Limb (tissue), 2 donors: ENCODE results near the gene SRD5A1.

Experiments used
- DNase-seq, 2 donors: peaks; one replicate each; pipeline ENCODE4 v3.0.0-alpha.2; 2016; ENCODE audit errors: extremely low spot score in 2 of 2

The SRD5A1 gene

DNA sequence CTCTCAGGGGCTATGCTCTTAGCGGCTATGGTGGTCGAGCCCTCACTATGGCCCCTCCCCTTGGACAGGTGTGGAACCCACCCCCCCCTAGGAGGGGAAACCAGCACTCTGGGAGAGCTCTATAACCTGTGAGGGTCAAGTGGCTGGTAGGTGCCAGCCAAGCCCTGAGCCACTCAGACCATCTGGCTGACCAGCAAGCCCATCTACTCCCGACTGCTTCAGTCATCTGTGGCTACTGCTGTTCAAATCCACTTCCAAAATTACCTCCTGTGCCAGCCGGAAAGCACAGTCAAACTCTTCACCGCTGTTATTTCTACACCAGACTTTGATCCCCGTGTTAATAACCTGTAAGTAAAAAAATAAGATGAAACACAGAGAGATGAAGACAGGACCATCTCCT is 28.9 kb upstream of the SRD5A1 start:
- no peak for DNase-seq

DNA sequence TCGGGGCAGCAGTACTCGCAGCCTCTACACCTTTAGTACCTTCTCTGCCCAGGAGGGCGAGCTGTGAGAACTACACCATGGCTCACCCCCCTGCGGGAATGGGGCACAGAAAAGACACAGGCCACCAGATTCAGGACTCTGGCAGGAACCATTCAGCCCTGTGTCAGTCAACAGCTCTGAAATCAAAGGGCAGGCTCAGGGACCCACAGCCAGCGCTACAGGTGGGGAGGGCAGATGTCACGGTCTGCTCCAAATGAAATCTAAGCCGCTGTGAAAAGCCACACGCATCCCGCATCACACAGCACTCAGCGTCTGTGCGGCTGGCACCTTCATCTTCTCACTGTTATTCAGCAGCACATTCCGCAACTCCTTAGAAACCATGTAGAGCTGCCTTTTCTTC is 28.3 kb upstream of the SRD5A1 start:
- no peak for DNase-seq

DNA sequence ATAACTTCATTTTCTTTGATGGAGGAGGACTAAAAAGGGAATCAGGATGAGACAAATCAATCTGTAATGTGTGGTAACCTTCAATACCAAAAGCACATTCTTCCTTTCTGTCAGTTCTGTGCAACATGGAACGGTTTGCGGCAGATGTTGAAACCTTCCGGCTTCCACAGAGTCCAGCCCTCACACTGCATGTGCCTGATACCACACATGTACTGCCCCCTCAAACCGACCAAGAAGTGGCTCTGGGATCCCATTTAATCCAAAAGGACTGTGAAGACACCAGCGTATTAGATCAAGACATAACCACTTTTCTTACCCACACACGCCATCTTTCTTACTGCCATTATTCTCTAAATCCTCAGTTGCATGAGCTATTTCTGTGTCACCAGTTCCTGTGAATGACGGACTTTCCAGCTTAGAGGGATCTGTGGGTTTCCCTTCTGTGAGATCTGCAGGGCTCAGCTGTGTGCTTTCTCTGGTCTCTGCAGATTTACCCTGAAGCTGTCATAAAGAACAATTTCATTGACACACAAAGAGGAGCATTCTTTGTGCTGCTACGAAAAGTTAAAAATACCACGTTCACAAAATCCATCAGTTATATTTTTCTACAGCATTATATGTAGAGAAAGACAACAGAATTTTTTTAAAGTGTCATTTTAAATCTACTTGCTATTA is 26.2 kb upstream of the SRD5A1 start:
- no peak for DNase-seq

DNA sequence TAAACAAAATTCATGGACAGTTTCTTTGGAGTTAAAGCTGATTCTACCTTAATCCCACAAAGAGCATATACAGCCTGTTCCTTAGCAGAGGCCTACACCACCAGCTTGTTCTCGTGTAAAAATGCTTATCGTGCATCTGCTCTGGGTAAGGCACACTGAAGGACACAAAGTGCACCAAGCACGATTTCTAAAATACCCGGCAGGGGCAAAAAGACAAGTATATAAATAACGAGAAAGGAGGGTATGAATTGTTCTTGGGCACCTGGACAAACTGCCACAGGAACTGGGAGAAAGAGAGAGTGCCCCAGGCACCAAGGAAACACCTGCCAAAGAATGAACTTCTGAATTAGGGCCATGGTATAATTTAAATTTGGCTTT is 25.7 kb upstream of the SRD5A1 start:
- no peak for DNase-seq

DNA sequence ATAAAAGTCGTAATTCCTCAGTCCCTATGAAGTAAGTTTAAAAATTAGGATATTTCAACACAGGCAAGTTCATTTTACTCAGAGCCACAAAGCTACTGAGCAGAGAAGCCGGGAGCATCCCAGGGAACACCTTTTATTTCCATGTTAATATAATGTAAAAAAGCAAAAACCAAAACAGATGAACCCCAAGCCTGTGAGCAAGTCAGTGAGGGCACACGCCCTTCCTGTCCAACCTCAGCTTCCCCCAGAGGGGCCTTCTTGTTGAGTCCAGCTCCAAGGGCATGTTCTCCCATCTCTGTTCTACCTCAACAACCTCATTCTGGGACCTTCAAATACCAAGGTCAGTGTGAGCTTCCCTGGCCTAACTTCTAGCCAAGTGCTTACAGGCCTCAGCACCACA is 25.2 kb upstream of the SRD5A1 start:
- no peak for DNase-seq

DNA sequence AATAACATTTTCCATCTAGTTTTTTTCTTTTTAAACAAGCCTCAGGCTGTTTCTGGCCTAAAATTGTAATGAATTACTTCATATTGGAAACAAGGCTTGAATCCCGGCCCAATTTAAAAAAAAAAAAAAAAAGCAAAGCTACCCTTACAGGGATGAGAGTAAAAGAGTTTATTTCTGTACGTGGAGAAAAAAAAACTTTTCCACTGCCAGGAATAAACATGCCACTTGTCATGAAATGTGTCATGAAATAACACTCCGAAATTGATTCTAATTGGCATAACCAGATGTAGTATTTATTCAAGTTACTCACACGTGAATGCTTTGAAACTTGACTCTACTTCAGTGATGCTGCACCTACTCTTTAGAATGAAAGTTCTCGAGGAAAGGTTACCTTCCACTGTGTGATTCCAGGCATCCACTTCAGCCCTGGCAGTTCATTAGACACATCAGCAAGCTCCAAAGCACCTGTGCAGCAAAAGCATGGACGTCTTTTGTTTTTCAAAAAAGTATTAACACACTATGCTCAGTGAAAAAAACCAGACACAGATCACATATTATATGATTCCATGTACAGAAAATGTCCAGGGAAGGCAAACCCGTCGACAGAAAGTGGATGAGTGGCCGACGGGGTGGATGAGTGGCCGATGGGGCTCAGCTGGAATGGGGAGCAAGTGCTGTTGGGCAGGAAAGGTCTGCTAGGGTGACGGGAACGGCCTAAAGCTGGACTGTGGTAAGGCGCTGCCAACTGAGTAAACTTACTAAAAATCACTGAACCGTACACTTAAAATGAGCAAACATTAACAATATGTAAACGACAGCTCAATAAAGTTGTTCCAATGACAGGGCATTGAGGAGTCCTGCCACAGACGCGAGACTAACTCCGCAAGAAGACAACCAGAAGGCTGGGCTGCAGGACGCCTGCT is 21.6 kb upstream of the SRD5A1 start:
- no peak for DNase-seq

DNA sequence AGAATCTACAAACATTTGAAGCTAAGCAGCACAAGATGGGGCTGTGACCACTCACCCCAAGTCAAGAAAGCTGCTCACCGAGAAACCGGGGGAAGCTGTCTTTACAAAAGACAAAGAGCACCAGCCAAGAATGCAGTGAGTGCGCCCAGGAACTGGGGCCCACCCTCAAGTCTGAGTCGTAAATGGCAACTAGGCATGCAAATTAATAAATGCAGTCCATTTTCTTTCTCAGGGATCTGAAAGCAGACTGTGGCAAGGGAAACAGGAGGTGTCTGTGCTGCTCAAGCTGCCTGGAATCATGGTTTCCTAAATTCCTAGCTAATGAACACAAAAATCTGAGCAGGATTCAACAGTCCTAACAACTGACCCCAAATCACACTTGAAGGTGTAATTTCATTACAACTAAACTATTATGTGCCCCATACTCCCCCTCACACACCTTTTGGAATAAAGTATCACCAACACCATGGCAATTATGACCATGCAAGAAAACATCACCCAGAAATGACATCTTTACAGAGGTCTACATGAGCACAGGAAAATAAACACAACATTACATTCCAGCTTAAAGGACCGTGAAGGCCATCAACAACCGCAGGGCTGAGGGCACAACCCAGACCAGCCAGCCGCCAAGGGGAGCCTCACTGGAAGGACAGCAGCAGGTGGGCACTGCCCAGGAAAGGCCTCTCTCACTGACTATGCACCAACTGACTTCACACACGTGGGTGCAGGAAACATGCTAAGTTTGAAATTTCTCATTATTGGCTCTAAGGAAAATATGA is 18.0 kb upstream of the SRD5A1 start:
- no peak for DNase-seq

DNA sequence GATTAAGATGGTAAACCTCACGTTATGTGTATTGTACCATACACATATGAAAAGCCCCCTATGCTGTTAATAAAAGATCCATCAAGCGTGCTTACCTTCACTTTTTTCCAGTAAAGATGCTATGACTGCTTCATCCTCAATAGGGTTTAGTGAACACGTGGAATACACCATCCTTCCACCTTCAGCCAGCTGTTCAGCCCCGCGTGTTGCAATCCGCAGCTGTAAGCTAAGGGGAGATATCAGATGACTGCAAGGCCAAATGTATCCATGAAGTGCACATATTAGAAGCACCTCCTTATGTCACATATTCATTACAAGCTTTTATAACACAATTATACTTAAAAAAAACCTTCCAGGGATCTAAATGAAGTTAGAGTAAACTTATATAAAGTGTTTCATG is 16.6 kb upstream of the SRD5A1 start:
- DNase-seq, result no peak

DNA sequence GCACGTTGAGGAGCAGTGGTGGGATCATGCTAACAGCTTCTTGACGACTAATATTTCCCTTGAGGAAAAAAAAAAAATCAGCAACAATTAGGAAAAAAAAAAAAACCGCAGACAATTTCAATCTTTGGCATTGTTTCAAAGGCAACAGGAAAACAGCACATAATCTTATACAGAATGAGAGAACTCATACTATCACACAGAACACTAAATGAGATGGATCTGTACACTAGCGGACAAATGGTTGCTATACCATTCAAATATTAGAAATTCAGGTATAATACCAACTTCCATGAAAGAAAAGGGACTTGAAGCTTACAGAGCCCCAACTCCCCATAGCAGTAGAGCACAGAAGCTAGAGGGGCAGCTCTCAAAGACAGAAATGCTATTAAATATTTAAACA is 10.0 kb upstream of the SRD5A1 start:
- DNase-seq, result no peak

DNA sequence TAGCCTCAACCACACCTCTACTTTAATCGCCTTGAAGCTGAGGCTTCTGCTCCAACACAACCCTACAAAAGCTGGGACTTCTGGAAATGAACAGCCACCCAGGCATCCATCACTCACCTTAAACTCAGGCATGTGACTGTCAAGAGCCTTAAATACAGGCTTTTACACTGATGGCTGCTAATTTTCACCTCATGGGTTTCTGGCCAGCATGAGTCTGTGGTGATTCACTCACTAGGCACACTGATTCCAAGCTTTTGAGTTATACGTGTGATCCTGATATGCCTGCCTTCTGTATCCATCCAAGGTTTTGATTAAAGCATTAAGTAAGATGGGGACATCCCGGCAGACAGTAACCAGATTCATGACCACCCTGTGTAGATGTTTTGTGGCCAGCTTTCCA is 9.3 kb upstream of the SRD5A1 start:
- no peak for DNase-seq

DNA sequence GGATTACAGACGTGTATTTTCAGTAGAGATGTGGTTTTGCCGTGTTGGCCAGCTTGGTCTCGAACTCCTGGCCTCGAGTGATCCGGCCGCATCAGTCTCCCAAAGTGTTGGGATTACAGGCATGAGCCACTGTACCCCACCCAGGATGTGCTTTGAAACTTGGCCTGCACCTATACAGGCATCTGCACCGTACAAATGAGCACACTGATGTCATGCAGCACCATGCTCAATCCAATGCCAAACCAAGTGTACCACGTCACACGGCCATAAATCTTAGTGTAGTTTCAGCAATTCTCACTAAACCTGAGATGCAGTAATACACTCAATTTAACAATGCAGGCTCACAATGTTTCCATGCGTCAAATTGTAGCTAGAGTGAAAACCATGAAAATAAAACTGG is 6.7 kb upstream of the SRD5A1 start:
- DNase-seq, result no peak

DNA sequence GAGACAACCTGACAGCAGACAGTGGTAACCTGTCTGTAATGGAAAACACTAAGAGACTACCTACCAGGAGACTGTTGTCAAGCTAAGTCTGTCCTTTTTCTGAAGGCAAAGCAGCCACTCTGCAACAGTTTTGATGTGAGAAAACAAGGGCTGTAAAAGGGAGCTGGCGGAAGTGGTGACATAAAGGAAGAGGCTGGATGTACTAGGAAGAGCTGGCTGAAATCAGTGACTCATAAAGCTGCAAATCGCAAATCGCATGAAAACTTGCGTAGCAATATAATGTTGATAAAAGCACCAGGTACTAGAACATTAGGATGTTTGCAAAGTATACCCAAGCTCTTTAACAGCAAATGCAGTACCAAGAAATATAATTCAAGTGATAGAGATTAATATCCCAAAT is 1.8 kb upstream of the SRD5A1 start:
- no peak for DNase-seq

DNA sequence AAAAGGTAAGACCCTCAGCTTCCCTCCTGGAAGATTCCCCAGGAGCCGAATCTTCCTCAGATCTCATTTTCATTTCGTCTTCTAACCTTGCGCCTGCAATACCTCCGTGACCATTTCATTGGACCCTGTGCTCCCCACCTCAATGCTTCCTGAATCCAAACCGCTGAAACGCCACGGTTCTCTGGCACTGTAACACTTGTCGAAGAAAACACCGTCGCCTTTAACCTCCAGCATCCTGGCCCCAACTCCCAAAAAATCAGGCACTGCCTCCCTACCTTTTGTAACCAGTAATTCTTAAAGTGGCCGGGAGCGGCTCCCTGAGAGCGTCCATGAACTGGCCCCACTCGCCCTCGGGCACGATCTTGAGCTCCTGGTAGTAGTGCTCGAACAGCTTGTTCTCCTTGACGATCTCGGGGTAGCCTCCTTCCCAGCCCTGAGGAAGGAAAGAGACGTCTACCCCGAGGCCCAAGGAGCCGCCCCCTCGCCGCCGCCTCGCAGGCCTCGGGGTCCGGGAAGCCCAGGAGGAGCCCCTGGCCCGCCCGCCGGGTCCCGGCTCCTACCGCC is 834 bp upstream of the SRD5A1 start:
- DNase-seq, result no peak

DNA sequence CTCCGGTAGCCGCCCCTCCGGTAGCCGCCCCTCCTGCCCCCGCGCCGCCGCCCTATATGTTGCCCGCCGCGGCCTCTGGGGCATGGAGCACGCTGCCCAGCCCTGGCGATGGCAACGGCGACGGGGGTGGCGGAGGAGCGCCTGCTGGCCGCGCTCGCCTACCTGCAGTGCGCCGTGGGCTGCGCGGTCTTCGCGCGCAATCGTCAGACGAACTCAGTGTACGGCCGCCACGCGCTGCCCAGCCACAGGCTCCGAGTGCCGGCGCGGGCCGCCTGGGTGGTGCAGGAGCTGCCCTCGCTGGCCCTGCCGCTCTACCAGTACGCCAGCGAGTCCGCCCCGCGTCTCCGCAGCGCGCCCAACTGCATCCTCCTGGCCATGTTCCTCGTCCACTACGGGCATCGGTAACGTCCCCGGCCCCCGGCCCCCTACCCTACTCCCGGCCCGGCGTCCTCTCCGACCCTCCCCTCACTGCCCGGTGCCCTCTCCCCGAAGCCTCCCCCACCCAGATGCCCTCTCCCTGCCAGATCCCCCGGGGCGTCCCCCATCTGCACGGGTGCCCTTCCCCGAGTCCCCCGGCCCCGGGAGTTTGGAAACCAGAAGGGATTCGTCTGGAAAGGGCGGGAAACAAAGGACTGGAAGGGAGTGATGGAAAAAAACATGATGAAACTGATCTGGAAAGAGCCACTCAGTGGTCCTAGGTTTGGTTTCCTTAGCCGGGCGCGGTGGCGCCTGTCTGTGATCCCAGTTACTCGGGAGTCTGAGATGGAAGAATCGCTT is 417 bp downstream of the SRD5A1 start:
- peak in 1 of 2 donors; percentile 3 for DNase-seq

DNA sequence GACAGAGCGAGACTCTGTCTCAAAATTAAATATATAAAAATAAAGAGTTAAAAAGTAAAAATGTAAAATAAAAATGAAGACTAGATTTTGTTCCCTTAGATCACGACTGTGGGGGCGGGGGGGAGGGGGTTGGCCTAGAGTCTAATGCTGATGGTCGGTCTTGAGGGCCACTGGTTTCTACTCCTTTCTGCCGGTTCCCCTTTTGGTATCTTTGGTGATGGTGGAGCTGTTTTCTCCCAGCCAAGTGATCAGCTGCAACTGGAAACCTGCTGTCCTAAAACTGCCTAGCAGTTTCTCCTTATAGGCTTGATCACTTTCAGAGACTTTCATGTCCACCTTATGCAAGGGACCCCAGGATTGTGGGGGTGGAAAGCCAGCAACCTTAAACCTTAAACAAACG is 1.1 kb downstream of the SRD5A1 start:
- DNase-seq, result no peak

DNA sequence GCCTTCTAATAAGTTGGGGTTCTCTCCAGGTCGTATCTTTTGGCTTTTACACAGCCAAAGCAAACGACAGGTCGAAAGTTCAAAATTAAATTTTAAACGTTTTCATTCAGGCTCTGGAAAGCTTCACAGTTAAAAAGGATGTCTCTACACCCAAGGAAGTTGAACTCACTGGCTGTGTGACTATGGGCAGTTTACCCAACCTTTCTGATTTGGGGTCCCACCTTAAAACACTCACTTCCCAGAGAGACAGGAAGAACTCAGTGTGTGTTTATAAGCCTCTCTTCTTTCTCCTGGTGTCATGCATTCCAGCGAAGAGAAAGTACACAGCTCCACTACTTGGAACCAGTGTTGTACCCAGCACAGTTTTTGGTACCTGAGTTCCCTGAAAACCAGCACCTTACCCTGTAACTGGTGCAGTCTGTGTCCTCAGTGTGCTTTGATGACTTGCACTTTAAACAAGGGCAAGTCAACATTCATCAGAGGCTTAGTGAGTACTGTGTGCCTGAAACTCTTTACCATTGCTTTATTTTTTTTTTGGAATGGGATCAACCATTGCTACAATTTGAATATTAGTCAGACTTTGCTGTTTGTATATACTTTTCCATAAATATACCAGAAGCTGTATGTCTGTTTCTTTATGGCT is 1.7 kb downstream of the SRD5A1 start:
- no peak for DNase-seq

DNA sequence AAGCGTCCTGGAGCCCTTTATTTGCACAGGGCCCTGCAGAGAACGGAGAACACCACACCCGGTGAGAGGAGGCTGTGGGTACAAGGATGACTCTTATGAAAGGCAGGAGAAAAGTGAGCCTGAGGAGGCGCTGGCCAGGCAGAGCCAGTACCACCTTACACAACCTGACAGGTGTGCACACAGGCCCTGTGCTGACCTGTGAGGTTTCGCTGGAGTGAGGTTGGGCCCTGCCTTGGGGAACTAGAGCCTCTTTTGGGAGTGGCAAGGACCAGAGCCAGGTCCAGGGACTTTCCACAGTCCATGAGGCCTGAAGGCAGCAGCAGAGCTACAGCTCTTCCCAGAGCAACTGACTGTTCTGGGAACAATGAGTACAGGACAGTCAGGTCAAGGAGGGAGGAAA is 3.1 kb downstream of the SRD5A1 start:
- DNase-seq, result no peak

DNA sequence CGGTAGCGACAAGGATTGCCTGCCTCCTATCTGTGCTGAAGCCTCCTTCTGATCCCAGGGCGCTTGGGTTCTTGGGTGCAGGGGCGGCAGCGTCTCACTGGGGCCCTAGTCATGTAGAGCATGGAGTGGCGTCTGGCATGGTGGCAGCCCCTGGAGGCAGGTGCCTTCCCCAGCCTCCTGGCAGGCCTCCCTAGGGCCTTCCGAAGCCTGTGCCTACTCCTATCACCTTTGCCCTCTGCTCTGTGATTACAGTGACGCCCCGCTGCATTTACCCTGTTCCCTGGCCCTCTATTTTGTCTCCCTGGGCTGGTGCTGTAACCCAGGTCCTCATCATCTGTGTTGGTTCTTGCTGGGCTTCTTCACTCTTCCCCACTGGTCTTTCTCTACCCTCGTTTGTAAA is 3.8 kb downstream of the SRD5A1 start:
- DNase-seq, result no peak

DNA sequence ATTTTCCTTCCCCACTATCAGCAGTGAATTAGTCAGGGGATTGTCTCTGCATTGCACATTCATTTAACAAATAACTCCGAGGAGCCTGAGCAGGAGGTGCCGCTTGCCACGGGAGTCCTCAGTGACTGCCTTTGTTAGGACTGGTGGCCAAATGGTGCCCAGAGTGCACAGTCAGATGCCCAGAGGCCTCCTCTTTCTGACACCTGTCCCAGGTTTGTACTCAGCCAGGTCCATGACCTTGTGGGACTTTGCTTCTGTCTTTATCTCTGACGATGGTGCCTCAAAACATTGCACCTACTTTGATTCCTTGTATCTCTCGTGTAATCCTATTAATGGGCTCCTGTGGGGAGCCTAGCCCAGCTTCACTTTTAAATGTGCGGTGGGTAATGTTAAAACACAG is 4.3 kb downstream of the SRD5A1 start:
- no peak for DNase-seq

DNA sequence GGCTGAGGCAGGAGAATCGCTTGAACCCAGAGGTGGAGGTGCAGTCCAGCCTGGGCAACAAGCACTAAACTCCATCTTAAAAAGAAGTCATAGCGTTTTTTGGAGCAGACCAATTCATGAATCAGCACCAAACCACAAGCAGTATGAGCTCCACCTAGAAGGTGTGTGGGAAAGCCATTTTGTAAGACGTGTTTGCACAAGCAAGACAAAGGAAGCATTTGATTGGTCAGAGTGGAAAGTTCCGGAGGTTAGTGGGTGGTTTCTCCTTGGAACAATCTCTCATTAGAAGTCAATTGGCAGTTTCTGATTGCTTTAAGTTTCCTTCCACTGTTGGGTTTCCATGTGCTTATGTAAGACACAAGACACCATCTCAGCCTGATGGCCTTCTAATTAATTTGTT is 5.0 kb downstream of the SRD5A1 start:
- DNase-seq, result no peak

DNA sequence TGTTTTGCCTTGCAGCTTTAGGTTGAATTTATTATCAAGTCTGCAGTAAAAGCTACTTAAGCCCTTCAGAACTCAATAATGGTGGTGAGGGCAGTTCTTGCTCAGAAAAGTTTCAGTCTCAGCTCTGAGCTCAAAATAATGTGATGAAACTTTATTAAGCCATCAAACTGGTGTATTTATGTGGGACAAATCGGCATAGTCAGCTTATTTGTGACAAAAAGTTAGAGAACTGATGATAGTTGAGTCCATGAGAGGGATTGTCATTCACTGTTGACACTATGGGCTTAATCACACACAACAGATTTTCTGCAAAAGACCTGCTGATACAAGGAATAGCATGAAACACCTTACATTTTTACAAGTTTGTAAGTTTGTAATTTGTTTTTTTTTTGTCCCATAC is 9.4 kb downstream of the SRD5A1 start:
- DNase-seq, result no peak
